ENCODE measurements around the gene ACADVL.

The ACADVL gene

GRCh38 chr17:7254511-7254910 is 34.8 kb downstream of the ACADVL start:
- no peak overlapping the region for H3K4me2 ChIP-seq
- H3K27ac ChIP-seq, result no peak overlapping the region
- H3K36me3 ChIP-seq (ENCODE audit: insufficient read depth), result no peaks in the 10 kb centered on the region
- no peak overlapping the region for H2AFZ ChIP-seq (ENCODE audit: low read depth)
- H4K20me1 ChIP-seq (ENCODE audit: insufficient read depth), result no peaks in the 10 kb centered on the region
- H3K9ac ChIP-seq, result no peak overlapping the region
- no peaks in the 10 kb centered on the region for H3K4me1 ChIP-seq (ENCODE audit: low read depth, poor library complexity, severe bottlenecking)
- no peaks in the 10 kb centered on the region for H3K27me3 ChIP-seq (ENCODE audit: insufficient read depth, low read depth)
- H3K4me3 ChIP-seq (IDR thresholded peaks at IDR 0.05; ENCODE audit: insufficient read depth, low read depth, low read length), result no peak overlapping the region
- no peaks in the 10 kb centered on the region for H3K79me2 ChIP-seq (ENCODE audit: insufficient read depth, low read depth)
- TF ChIP-seq CTCF (conservative IDR thresholded peaks at IDR 0.05; ENCODE audit: low read depth, low read length), result no peak

- H2AFZ ChIP-seq (ENCODE audit: low read depth), result no peak overlapping the region
- no peak for TF ChIP-seq CTCF (conservative IDR thresholded peaks at IDR 0.05; ENCODE audit: low read depth, low read length)
- H3K4me3 ChIP-seq (IDR thresholded peaks at IDR 0.05; ENCODE audit: insufficient read depth, low read depth, low read length), result no peak overlapping the region
- H4K20me1 ChIP-seq (ENCODE audit: insufficient read depth), result no peaks in the 10 kb centered on the region
- H3K9ac ChIP-seq, result no peak overlapping the region
- no peaks in the 10 kb centered on the region for H3K4me1 ChIP-seq (ENCODE audit: low read depth, poor library complexity, severe bottlenecking)
- no peaks in the 10 kb centered on the region for H3K36me3 ChIP-seq (ENCODE audit: insufficient read depth)
- H3K4me2 ChIP-seq, result no peak overlapping the region
- H3K27ac ChIP-seq, result no peak overlapping the region
- H3K27me3 ChIP-seq (ENCODE audit: insufficient read depth, low read depth), result no peaks in the 10 kb centered on the region
- H3K79me2 ChIP-seq (ENCODE audit: insufficient read depth, low read depth), result no peaks in the 10 kb centered on the region
These were observed 37.2 kb downstream of the ACADVL start for GRCh38 chr17:7256766-7257456.

- Histone ChIP-seq H2AFZ (ENCODE audit: low read depth) (no peak overlapping the region), H3K4me2 (no peak overlapping the region)
These were observed 39.2 kb downstream of the ACADVL start for GRCh38 chr17:7258731-7259554.

DNA sequence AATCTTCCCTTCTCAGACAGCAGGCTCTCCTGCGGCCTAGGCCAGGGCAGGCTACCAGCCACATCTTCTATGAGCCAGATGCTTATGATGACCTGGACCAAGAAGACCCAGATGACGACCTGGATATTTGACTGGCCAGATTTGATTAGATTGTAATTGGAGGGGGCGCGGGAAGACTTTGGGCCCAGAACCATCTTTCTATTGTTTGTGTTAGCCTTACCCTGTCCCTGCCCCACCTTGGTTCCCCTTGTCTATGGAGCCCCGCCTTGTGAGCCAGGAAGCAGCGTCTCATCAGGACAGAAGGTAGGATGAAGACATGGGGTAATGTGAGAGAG is 39.8 kb downstream of the ACADVL start:
- no peak overlapping the region for H3K4me2 ChIP-seq
- H3K79me2 ChIP-seq (ENCODE audit: insufficient read depth, low read depth), result no peaks in the 10 kb centered on the region
- no peak overlapping the region for H3K27ac ChIP-seq
- H3K36me3 ChIP-seq (ENCODE audit: insufficient read depth), result no peaks in the 10 kb centered on the region
- no peaks in the 10 kb centered on the region; the same call in 1 of the 2 replicates for H3K27me3 ChIP-seq (ENCODE audit: insufficient read depth, low read depth)
- H3K4me3 ChIP-seq (IDR thresholded peaks at IDR 0.05; ENCODE audit: insufficient read depth, low read depth, low read length), result no peak overlapping the region
- no peaks in the 10 kb centered on the region for H4K20me1 ChIP-seq (ENCODE audit: insufficient read depth)
- no peak overlapping the region for H3K9ac ChIP-seq
- H3K4me1 ChIP-seq (ENCODE audit: low read depth, poor library complexity, severe bottlenecking), result no peaks in the 10 kb centered on the region
- no peak for TF ChIP-seq CTCF (conservative IDR thresholded peaks at IDR 0.05; ENCODE audit: low read depth, low read length)
- H2AFZ ChIP-seq (ENCODE audit: low read depth), result no peak overlapping the region

More at GRCh38 chr17:7258731-7259554, 39.2 kb downstream of the ACADVL start:
- no peak for TF ChIP-seq CTCF (conservative IDR thresholded peaks at IDR 0.05; ENCODE audit: low read depth, low read length)
- no peak overlapping the region for H3K27ac ChIP-seq
- no peaks in the 10 kb centered on the region for H3K4me1 ChIP-seq (ENCODE audit: low read depth, poor library complexity, severe bottlenecking)
- H3K27me3 ChIP-seq (ENCODE audit: insufficient read depth, low read depth), result no peaks in the 10 kb centered on the region; the same call in 1 of the 2 replicates
- H4K20me1 ChIP-seq (ENCODE audit: insufficient read depth), result no peaks in the 10 kb centered on the region
- H3K9ac ChIP-seq, result no peak overlapping the region
- no peak overlapping the region for H3K4me3 ChIP-seq (IDR thresholded peaks at IDR 0.05; ENCODE audit: insufficient read depth, low read depth, low read length)
- H3K36me3 ChIP-seq (ENCODE audit: insufficient read depth), result no peaks in the 10 kb centered on the region
- H3K79me2 ChIP-seq (ENCODE audit: insufficient read depth, low read depth), result no peaks in the 10 kb centered on the region
